H1 (cell line): Measurements from ENCODE around the gene HTATIP2. TPM values are rescaled to one million over a fixed set of nuclear protein-coding genes. Genes with fewer than 3 reads are reported as not detected.

Experiments used
- CTCF ChIA-PET: fragments of 300-600 bp; sonication (Branson Sonifier 250); formaldehyde crosslinking; loops from one replicate; lab custom pipeline; 2021; ENCODE audit not compliant: partially characterized antibody; lab: Charles Lee
- POLR2A ChIA-PET: fragments of 300-600 bp; sonication (Branson Sonifier 250); formaldehyde crosslinking; loops from one replicate; lab custom pipeline; 2021; ENCODE audit warnings: inconsistent platforms; ENCODE audit not compliant: partially characterized antibody; lab: Charles Lee
- DNase-seq, 2 experiments: peaks; one replicate each; pipeline versions ENCODE4 v3.0.0 to v3.0.0-alpha.2; 2010 to 2022; ENCODE audit warnings: low spot score in 2 of 2, low read depth in 1 of 2, mixed read lengths in 1 of 2
- FAIRE-seq: peaks from 2 replicates; lab custom pipeline; 2011; peaks lifted over from hg19 to GRCh38; lab: Jason Lieb, UNC
- H2AFZ ChIP-seq: 2 replicates; pipeline ENCODE4 v1.8.1; 2012; ENCODE audit warnings: low read length, inconsistent platforms
- H2AK5ac ChIP-seq: 2 replicates; pipeline ENCODE4 v1.6.1; 2013; ENCODE audit warnings: low read depth, low read length
- H2BK120ac ChIP-seq: replicated peaks from 2 replicates; pipeline ENCODE3; 2013; ENCODE audit warnings: low read depth, low read length, inconsistent platforms
- H2BK12ac ChIP-seq: 2 replicates; pipeline ENCODE4 v1.6.1; 2013; ENCODE audit warnings: low read depth, low read length
- H2BK15ac ChIP-seq: 2 replicates; pipeline ENCODE4 v1.6.1; 2013; ENCODE audit warnings: low read length
- H2BK20ac ChIP-seq: 2 replicates; pipeline ENCODE4 v1.6.1; 2013; ENCODE audit warnings: low read length
- H2BK5ac ChIP-seq: 2 replicates; pipeline ENCODE4 v1.6.1; 2013; ENCODE audit warnings: low read depth, low read length
- H3K14ac ChIP-seq: 2 replicates; pipeline ENCODE4 v1.6.1; 2013; ENCODE audit warnings: inconsistent platforms; ENCODE audit not compliant: insufficient read length
- H3K18ac ChIP-seq: 2 replicates; pipeline ENCODE4 v1.6.1; 2013; ENCODE audit warnings: low read length; ENCODE audit errors: extremely low read depth
- H3K23ac ChIP-seq: 2 replicates; pipeline ENCODE4 v1.6.1; 2013; ENCODE audit warnings: inconsistent platforms; ENCODE audit not compliant: insufficient read length
- H3K23me2 ChIP-seq: 2 replicates; pipeline ENCODE4 v1.6.1; 2013; ENCODE audit warnings: low read depth, low read length
- H3K27ac ChIP-seq: 2 replicates; pipeline ENCODE4 v1.6.1; 2011; ENCODE audit warnings: low read depth, low read length, inconsistent platforms
- H3K27me3 ChIP-seq, 4 experiments: replicated peaks in 1 of 4; 1 replicate in 1 of 4; 2 replicates in 3 of 4; pipeline versions ENCODE4 v1.6.1 to v1.8.1; 2011 to 2013; ENCODE audit warnings: low read length in 3 of 4, mild to moderate bottlenecking in 3 of 4, inconsistent platforms in 2 of 4, mixed read lengths in 2 of 4, moderate library complexity in 1 of 4; ENCODE audit not compliant: control insufficient read depth in 3 of 4, insufficient read depth in 3 of 4; ENCODE audit errors: extremely low read depth in 1 of 4
- H3K36me3 ChIP-seq, 4 experiments: 2 replicates each; pipeline versions ENCODE4 v1.6.1 to v1.8.1; 2011 to 2013; ENCODE audit warnings: mild to moderate bottlenecking in 4 of 4, low read length in 3 of 4, moderate library complexity in 2 of 4, control low read depth in 1 of 4, inconsistent platforms in 1 of 4; ENCODE audit not compliant: insufficient read depth in 4 of 4, control insufficient read depth in 2 of 4
- H3K4ac ChIP-seq: replicated peaks from 2 replicates; pipeline ENCODE3; 2013; ENCODE audit warnings: low read length, low read depth, mixed read lengths, inconsistent platforms; ENCODE audit not compliant: insufficient read length
- H3K4me1 ChIP-seq, 4 experiments: replicated peaks in 1 of 4; 1 replicate in 1 of 4; 2 replicates in 3 of 4; pipeline versions ENCODE4 v1.6.1 to v1.8.1; 2011 to 2013; ENCODE audit warnings: low read length in 3 of 4, inconsistent platforms in 2 of 4, mixed read lengths in 1 of 4; ENCODE audit not compliant: insufficient read depth in 4 of 4, control insufficient read depth in 3 of 4
- H3K4me2 ChIP-seq, 2 experiments: 2 replicates each; pipeline versions ENCODE4 v1.6.1 to v1.8.1; 2011 to 2013; ENCODE audit warnings: low read depth in 2 of 2, low read length in 2 of 2, control low read depth in 1 of 2, inconsistent platforms in 1 of 2, mild to moderate bottlenecking in 1 of 2; ENCODE audit not compliant: insufficient read depth in 1 of 2
- H3K4me3 ChIP-seq, 4 experiments: fragments of 200-600, 300-600 bp in 1 of 4; sonication (generic), shearing (Covaris generic), sonication (Bioruptor Twin) in 1 of 4; 2 replicates each; pipeline versions ENCODE4 v1.5.1 to v1.8.1; 2011 to 2016; ENCODE audit warnings: low read length in 4 of 4, low read depth in 3 of 4, control low read depth in 2 of 4, inconsistent platforms in 2 of 4, mild to moderate bottlenecking in 2 of 4, mixed read lengths in 1 of 4, moderate library complexity in 1 of 4; ENCODE audit not compliant: insufficient read depth in 2 of 4; ENCODE audit errors: extremely low read depth in 1 of 4
- H3K56ac ChIP-seq: replicated peaks from 2 replicates; pipeline ENCODE3; 2013; ENCODE audit warnings: low read depth, mild to moderate bottlenecking, mixed read lengths, low read length, inconsistent platforms; ENCODE audit not compliant: insufficient read length
- H3K79me1 ChIP-seq: 2 replicates; pipeline ENCODE4 v1.6.1; 2013; ENCODE audit warnings: low read depth, low read length, control low read depth
- H3K79me2 ChIP-seq, 2 experiments: 2 replicates each; pipeline versions ENCODE4 v1.6.1 to v1.8.1; 2012 to 2013; ENCODE audit warnings: low read length in 2 of 2, mild to moderate bottlenecking in 2 of 2, inconsistent platforms in 1 of 2; ENCODE audit not compliant: insufficient read depth in 2 of 2, control insufficient read depth in 1 of 2
- H3K9ac ChIP-seq, 4 experiments: replicated peaks in 1 of 4; 1 replicate in 1 of 4; 2 replicates in 3 of 4; pipeline versions ENCODE4 v1.6.1 to v1.8.1; 2011 to 2013; ENCODE audit warnings: low read depth in 3 of 4, low read length in 3 of 4, control low read depth in 2 of 4, mild to moderate bottlenecking in 2 of 4, moderate library complexity in 2 of 4, inconsistent platforms in 1 of 4; ENCODE audit errors: extremely low read depth in 1 of 4
- H3K9me3 ChIP-seq, 2 experiments: 2 replicates each; pipeline versions ENCODE4 v1.6.1 to v1.8.1; 2012 to 2013; ENCODE audit warnings: mild to moderate bottlenecking in 2 of 2, moderate library complexity in 2 of 2, control low read depth in 1 of 2, inconsistent platforms in 1 of 2, low read depth in 1 of 2, low read length in 1 of 2, mixed read lengths in 1 of 2; ENCODE audit not compliant: insufficient read depth in 2 of 2
- H4K20me1 ChIP-seq, 2 experiments: replicated peaks in 1 of 2; 2 replicates each; pipeline versions ENCODE3 to v1.8.1; 2011 to 2013; ENCODE audit warnings: inconsistent platforms in 2 of 2, low read length in 2 of 2, mild to moderate bottlenecking in 1 of 2; ENCODE audit not compliant: insufficient read depth in 2 of 2, control insufficient read depth in 1 of 2
- H4K5ac ChIP-seq: 2 replicates; pipeline ENCODE4 v1.6.1; 2013; ENCODE audit warnings: low read length, low read depth, mixed read lengths, inconsistent platforms; ENCODE audit not compliant: insufficient read length
- H4K8ac ChIP-seq: 2 replicates; pipeline ENCODE4 v1.8.0; 2013; ENCODE audit warnings: mild to moderate bottlenecking, moderate library complexity, low read length, inconsistent platforms; ENCODE audit not compliant: insufficient read depth; ENCODE audit errors: extremely low read depth
- H4K91ac ChIP-seq: replicated peaks from 2 replicates; pipeline ENCODE3; 2013; ENCODE audit warnings: low read length, mixed read lengths, inconsistent platforms; ENCODE audit not compliant: insufficient read length
- ATF2 ChIP-seq: IDR thresholded peaks from 2 replicates; pipeline ENCODE4 v1.6.1; 2012; ENCODE audit warnings: low read length, inconsistent platforms
- CTCF ChIP-seq, 3 experiments: IDR thresholded peaks; 1 replicate in 2 of 3; 2 replicates in 1 of 3; pipeline versions ENCODE4 v1.5.1 to v1.6.1; 2011; ENCODE audit warnings: low read length in 3 of 3, mild to moderate bottlenecking in 3 of 3, inconsistent platforms in 2 of 3, low read depth in 1 of 3, moderate library complexity in 1 of 3; ENCODE audit not compliant: insufficient read depth in 1 of 3; ENCODE audit errors: control extremely low read depth in 1 of 3
- EGR1 ChIP-seq: IDR thresholded peaks from 2 replicates; pipeline ENCODE4 v1.6.1; 2011; ENCODE audit warnings: low read depth, low read length, borderline replicate concordance
- GABPA ChIP-seq: IDR thresholded peaks from 2 replicates; pipeline ENCODE4 v1.6.1; 2011; ENCODE audit warnings: mild to moderate bottlenecking, low read length, moderate library complexity, borderline replicate concordance; ENCODE audit not compliant: insufficient read depth
- NRF1 ChIP-seq: IDR thresholded peaks from 2 replicates; pipeline ENCODE4 v1.6.1; 2011; ENCODE audit warnings: mild to moderate bottlenecking, low read depth, low read length, improper control_type of control experiment
- POLR2A ChIP-seq, 2 experiments: IDR thresholded peaks; 1 replicate in 1 of 2; 2 replicates in 1 of 2; pipeline ENCODE4 v1.6.1; 2011; ENCODE audit warnings: low read depth in 2 of 2, low read length in 2 of 2, mild to moderate bottlenecking in 2 of 2; ENCODE audit errors: control extremely low read depth in 1 of 2
- POLR2AphosphoS5 ChIP-seq: IDR thresholded peaks from 2 replicates; pipeline ENCODE4 v1.6.1; 2011; ENCODE audit warnings: low read depth, low read length
- RAD21 ChIP-seq, 2 experiments: IDR thresholded peaks in 1 of 2; conservative IDR thresholded peaks in 1 of 2; 2 replicates each; pipeline ENCODE4 v1.6.1; 2011; ENCODE audit warnings: low read depth in 2 of 2, low read length in 2 of 2, improper control_type of control experiment in 1 of 2, inconsistent platforms in 1 of 2, mild to moderate bottlenecking in 1 of 2, moderate library complexity in 1 of 2
- SP1 ChIP-seq: IDR thresholded peaks from 2 replicates; pipeline ENCODE4 v1.6.1; 2011; ENCODE audit warnings: low read depth, low read length
- SP2 ChIP-seq: IDR thresholded peaks from 2 replicates; pipeline ENCODE4 v1.6.1; 2012; ENCODE audit warnings: mild to moderate bottlenecking, low read length, inconsistent platforms
- YY1 ChIP-seq: IDR thresholded peaks from 2 replicates; pipeline ENCODE4 v1.6.1; 2011; ENCODE audit warnings: low read depth, mild to moderate bottlenecking, low read length
- WGBS, 2 experiments: shearing (Covaris generic) in 1 of 2; methylation state at CpG; one replicate each; pipeline versions ENCODE4 v1.1.6 to v1.1.7; 2013 to 2015; ENCODE audit warnings: low lambda C conversion rate in 2 of 2, mixed read lengths in 2 of 2, inconsistent platforms in 1 of 2, low coverage in 1 of 2, missing lambda C conversion rate in 1 of 2; ENCODE audit not compliant: insufficient replicate concordance in 2 of 2, insufficient coverage in 1 of 2, insufficient read length in 1 of 2; ENCODE audit errors: extremely low coverage in 1 of 2, missing lambda C conversion rate in 1 of 2; 5-methylcytosine and 5-hydroxymethylcytosine counted together
- polyA plus RNA-seq, 7 experiments: library from polyadenylated mRNA; depleted of rRNA in 3 of 7; stranded (reverse) in 5 of 7; unstranded in 2 of 7; fragments of >200 nt in 5 of 7; fragments of 200-250 nt in 2 of 7; gene quantifications; 1 replicate in 5 of 7; 2 replicates in 1 of 7; 4 replicates in 1 of 7; pipeline versions ENCODE4 v1.2.1 to v1.2.3, GENCODE V29; 2011 to 2013; ENCODE audit warnings: missing spikeins in 2 of 7, mixed read lengths in 2 of 7
- total RNA-seq: library from RNA; stranded (reverse); fragmentation: NEBNext Ultra II Directional; extraction: Animal tissue kit (Norgen Biotek cat#: 25700); gene quantifications from 2 replicates; pipeline ENCODE4 v1.2.1, GENCODE V29; 2021

HTATIP2 gene
- total and polyA plus RNA-seq, 2 of the 8 experiments (the other 6 are each of a cell fraction or from before 2014, with no cell fraction given) = 22.6 to 33.1 TPM

- 100% methylated on average over 1 of the region's 1 CpG; no CpG with 5 or more reads in 1 of the 2 experiments for WGBS, 2 experiments
- FAIRE-seq (no peak), DNase-seq (no peak)
- H3K9ac ChIP-seq = no peak overlapping the region
- no peak overlapping the region for H2BK5ac ChIP-seq
- no peaks in the 10 kb centered on the region for H3K4me1 ChIP-seq
- no peaks in the 10 kb centered on the region for H3K79me1 ChIP-seq
- no peak overlapping the region for H2BK20ac ChIP-seq
- H2AK5ac ChIP-seq = no peak overlapping the region
- H4K91ac ChIP-seq = no peak overlapping the region
- no peak overlapping the region for H3K14ac ChIP-seq
- H4K8ac ChIP-seq = no peak overlapping the region
- H3K27me3 ChIP-seq = peaks cover 0 to 1% (median 0%) of the 10 kb centered on the region in 4 experiments; a peak in 2 of 7 replicates
- no peaks in the 10 kb centered on the region for H3K36me3 ChIP-seq
- H2AFZ ChIP-seq = no peak overlapping the region
- POLR2A ChIA-PET = no interaction called here
- H3K4me3 ChIP-seq = no peak overlapping the region
- H2BK15ac ChIP-seq = no peak overlapping the region
- no peaks in the 10 kb centered on the region for H3K23me2 ChIP-seq
- no peak overlapping the region for H3K4ac ChIP-seq
- H3K79me2 ChIP-seq = no peaks in the 10 kb centered on the region
- no peak overlapping the region for H4K5ac ChIP-seq
- H2BK12ac ChIP-seq = no peak overlapping the region
- CTCF ChIA-PET = interaction anchor here (0.6 to 3.4 kb wide), 8 partner anchors 9 to 208 kb away, joined by 3 to 21 read pairs (median 4); no protein-coding TSS in a partner anchor
- H3K9me3 ChIP-seq = no peaks in the 10 kb centered on the region
- no peak overlapping the region for H3K27ac ChIP-seq
- H2BK120ac ChIP-seq = no peak overlapping the region
- H3K23ac ChIP-seq = no peak overlapping the region
- no peak overlapping the region for H3K4me2 ChIP-seq
- H3K18ac ChIP-seq = no peak overlapping the region
- no peak overlapping the region for H3K56ac ChIP-seq
- no peaks in the 10 kb centered on the region for H4K20me1 ChIP-seq
- TF ChIP-seq NRF1 (no peak), SP1 (no peak), POLR2AphosphoS5 (no peak), CTCF (IDR thresholded peaks at IDR 0.05; ENCODE audit: control extremely low read depth in 1 of 3, insufficient read depth in 1 of 3, low read depth in 1 of 3, low read length in 3 of 3) (no peak), GABPA (no peak), RAD21 (IDR thresholded peaks at IDR 0.05 in 1 of 2, conservative IDR thresholded peaks at IDR 0.05 in 1 of 2; ENCODE audit: low read depth in 2 of 2, low read length in 2 of 2) (no peak), SP2 (no peak), ATF2 (no peak), POLR2A (IDR thresholded peaks at IDR 0.05; ENCODE audit: control extremely low read depth in 1 of 2, low read depth in 2 of 2, low read length in 2 of 2) (no peak), EGR1 (no peak), YY1 (no peak)
These were observed 27.5 kb upstream of the HTATIP2 start for GRCh38 chr11:20336056-20336455.
